Upper lobe of left lung (tissue), 4 donors: ENCODE results near the gene OR6Q1.

Experiments
- EP300 ChIP-seq, 4 donors: sonication (generic); formaldehyde crosslinking; IDR thresholded peaks; one replicate each; pipeline ENCODE4 v1.5.1; 2017; ENCODE audit warnings: antibody characterized with exemption in 4 of 4, control low read depth in 2 of 4
- POLR2A ChIP-seq, 4 donors: fragments of 450-650 bp; IDR thresholded peaks; one replicate each; pipeline ENCODE4 v1.5.1; 2016 to 2017; ENCODE audit warnings: antibody characterized with exemption in 4 of 4, mild to moderate bottlenecking in 2 of 4
- TF ChIP-seq, protein P1 (sequence below), 6 experiments: fragments of 450-650 bp in 4 of 6; fragments of 200-600 bp in 2 of 6; sonication (generic) in 2 of 6; IDR thresholded peaks; one replicate each; pipeline ENCODE4 v1.5.1; 2016 to 2019; ENCODE audit warnings: antibody characterized with exemption in 6 of 6

DNA sequence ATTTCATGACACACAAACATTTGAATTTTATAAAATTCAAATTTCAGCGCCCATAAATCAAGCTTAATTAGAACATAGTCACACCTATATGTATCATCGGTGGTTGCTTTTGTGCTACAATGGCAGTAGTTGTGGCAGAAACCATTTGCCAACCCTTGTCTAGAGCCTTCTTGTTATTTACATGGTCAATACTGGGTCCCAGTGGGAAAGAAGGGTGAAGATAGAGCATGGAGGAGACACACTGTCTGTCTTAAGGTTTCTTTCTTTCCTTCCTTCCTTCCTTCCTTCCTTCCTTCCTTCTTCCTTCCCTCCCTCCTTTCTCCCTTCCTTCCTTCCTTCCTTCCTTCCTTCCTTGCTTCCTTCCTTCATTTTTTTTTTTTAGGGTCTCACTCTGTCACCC, 3.7 kb downstream of the OR6Q1 start:
- TF ChIP-seq, protein P1, sequence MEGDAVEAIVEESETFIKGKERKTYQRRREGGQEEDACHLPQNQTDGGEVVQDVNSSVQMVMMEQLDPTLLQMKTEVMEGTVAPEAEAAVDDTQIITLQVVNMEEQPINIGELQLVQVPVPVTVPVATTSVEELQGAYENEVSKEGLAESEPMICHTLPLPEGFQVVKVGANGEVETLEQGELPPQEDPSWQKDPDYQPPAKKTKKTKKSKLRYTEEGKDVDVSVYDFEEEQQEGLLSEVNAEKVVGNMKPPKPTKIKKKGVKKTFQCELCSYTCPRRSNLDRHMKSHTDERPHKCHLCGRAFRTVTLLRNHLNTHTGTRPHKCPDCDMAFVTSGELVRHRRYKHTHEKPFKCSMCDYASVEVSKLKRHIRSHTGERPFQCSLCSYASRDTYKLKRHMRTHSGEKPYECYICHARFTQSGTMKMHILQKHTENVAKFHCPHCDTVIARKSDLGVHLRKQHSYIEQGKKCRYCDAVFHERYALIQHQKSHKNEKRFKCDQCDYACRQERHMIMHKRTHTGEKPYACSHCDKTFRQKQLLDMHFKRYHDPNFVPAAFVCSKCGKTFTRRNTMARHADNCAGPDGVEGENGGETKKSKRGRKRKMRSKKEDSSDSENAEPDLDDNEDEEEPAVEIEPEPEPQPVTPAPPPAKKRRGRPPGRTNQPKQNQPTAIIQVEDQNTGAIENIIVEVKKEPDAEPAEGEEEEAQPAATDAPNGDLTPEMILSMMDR (IDR thresholded peaks at IDR 0.05) = no peak
- no peak for TF ChIP-seq EP300 (IDR thresholded peaks at IDR 0.05)
- no peak for TF ChIP-seq POLR2A (IDR thresholded peaks at IDR 0.05)
